A549 (cell line): ENCODE measurements around the gene ESRRG.

Experiments used
- CTCF ChIP-seq: fragments of >200 bp; sonication (Bioruptor Twin); formaldehyde crosslinking; IDR thresholded peaks from 3 replicates; pipeline ENCODE4 v1.5.1; 2016
- E2F6 ChIP-seq: IDR thresholded peaks from 2 replicates; pipeline ENCODE4 v1.6.1; 2012; ENCODE audit warnings: low read depth, borderline replicate concordance
- EHF ChIP-seq: fragments of 250-450 bp; sonication (Bioruptor Pico); IDR thresholded peaks from 2 replicates; pipeline ENCODE4 v1.5.0; 2020; ENCODE audit warnings: mild to moderate bottlenecking
- EHMT2 ChIP-seq: fragments of 200-600 bp; sonication (generic); IDR thresholded peaks from 2 replicates; pipeline ENCODE4 v1.6.1; 2016; ENCODE audit warnings: antibody characterized with exemption, low read depth, mild to moderate bottlenecking, moderate library complexity
- EP300 ChIP-seq, 2 experiments: fragments of >200 bp; sonication (Bioruptor Twin); formaldehyde crosslinking; IDR thresholded peaks; 2 replicates in 1 of 2; 3 replicates in 1 of 2; pipeline ENCODE4 v1.6.1; 2016 to 2017
- HOXA7 ChIP-seq: fragments of 250-450 bp; sonication (Bioruptor Pico); IDR thresholded peaks from 2 replicates; pipeline ENCODE4 v1.5.0; 2020; ENCODE audit warnings: mild to moderate bottlenecking, moderate library complexity
- MAX ChIP-seq: IDR thresholded peaks from 2 replicates; pipeline ENCODE4 v1.6.1; 2012
- POLR2A ChIP-seq: IDR thresholded peaks from 2 replicates; pipeline ENCODE4 v1.6.1; 2012; ENCODE audit warnings: mild to moderate bottlenecking, low read length
- RAD21 ChIP-seq, 2 experiments: fragments of >200 bp in 1 of 2; sonication (Bioruptor Twin) in 1 of 2; formaldehyde crosslinking in 1 of 2; IDR thresholded peaks in 1 of 2; conservative IDR thresholded peaks in 1 of 2; 2 replicates in 1 of 2; 3 replicates in 1 of 2; pipeline ENCODE4 v1.6.1; 2012 to 2018; ENCODE audit warnings: inconsistent platforms in 1 of 2
- SREBF2 ChIP-seq: fragments of 450-650 bp; IDR thresholded peaks from 2 replicates; pipeline ENCODE4 v1.6.1; 2014; ENCODE audit warnings: mild to moderate bottlenecking, moderate library complexity
- USF2 ChIP-seq: fragments of 450-650 bp; IDR thresholded peaks from 2 replicates; pipeline ENCODE4 v1.6.1; 2014; ENCODE audit warnings: antibody characterized with exemption

- TF ChIP-seq CTCF (no peak), POLR2A (no peak), RAD21 (conservative IDR thresholded peaks at IDR 0.05 in 1 of 2, IDR thresholded peaks at IDR 0.05 in 1 of 2) (no peak), EHMT2 (no peak), SREBF2 (no peak), EP300 (IDR thresholded peaks at IDR 0.05) (no peak), HOXA7 (CRISPR knock-in tag) (no peak), MAX (no peak), EHF (CRISPR knock-in tag) (no peak), USF2 (no peak), E2F6 (no peak)
Measured at GRCh38 chr1:216632980-216633379, 90.2 kb downstream of the ESRRG start.
